Measurements from ENCODE around the gene USP15.

USP15 gene

GRCh38 chr12:62297321-62297720, 37.1 kb downstream of the USP15 start:
- Histone ChIP-seq H3K36me3 (peaks cover 0 to 22% (median 16%) of the 10 kb centered on the region in 3 donors), H3K4me1 (peaks cover 0 to 28% (median 6%) of the 10 kb centered on the region in 4 donors), H3K4me3 (no peak overlapping the region), H3K27me3 (no peaks in the 10 kb centered on the region), H3K27ac (no peak overlapping the region), H3K9me3 (no peaks in the 10 kb centered on the region)
- TF ChIP-seq, protein P1, sequence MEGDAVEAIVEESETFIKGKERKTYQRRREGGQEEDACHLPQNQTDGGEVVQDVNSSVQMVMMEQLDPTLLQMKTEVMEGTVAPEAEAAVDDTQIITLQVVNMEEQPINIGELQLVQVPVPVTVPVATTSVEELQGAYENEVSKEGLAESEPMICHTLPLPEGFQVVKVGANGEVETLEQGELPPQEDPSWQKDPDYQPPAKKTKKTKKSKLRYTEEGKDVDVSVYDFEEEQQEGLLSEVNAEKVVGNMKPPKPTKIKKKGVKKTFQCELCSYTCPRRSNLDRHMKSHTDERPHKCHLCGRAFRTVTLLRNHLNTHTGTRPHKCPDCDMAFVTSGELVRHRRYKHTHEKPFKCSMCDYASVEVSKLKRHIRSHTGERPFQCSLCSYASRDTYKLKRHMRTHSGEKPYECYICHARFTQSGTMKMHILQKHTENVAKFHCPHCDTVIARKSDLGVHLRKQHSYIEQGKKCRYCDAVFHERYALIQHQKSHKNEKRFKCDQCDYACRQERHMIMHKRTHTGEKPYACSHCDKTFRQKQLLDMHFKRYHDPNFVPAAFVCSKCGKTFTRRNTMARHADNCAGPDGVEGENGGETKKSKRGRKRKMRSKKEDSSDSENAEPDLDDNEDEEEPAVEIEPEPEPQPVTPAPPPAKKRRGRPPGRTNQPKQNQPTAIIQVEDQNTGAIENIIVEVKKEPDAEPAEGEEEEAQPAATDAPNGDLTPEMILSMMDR (IDR thresholded peaks at IDR 0.05): no peak
- DNase-seq: no peak
- intact Hi-C loops (cut with DNase I; ENCODE audit: low total_unique reads): no loop called here

DNA sequence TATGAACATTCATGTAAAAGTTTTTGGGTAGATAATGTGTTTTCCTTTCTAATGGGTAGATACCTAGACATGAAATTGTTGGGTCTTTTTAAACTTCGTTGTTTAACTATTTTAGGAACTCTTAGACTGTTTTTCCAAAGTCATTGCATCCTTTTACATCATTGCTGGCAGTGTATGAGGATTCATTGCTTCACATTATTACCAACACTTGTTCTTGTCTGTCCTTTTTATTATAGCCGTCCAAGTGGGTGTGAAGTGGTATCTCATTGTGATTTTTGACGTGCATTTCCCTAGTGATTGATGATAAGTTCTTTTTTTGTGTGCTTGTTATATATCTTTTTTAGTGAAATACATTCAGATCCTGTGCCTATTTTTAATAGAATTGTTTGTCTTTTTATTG, 39.4 kb downstream of the USP15 start:
- DNase-seq: no peak
- Histone ChIP-seq H3K27me3 (no peaks in the 10 kb centered on the region), H3K27ac (no peak overlapping the region), H3K9me3 (no peaks in the 10 kb centered on the region), H3K36me3 (peaks cover 13 to 37% (median 34%) of the 10 kb centered on the region in 3 donors), H3K4me1 (peaks cover 0 to 13% (median 2%) of the 10 kb centered on the region in 4 donors), H3K4me3 (no peak overlapping the region)
- TF ChIP-seq, protein P1 (IDR thresholded peaks at IDR 0.05): no peak
- intact Hi-C loops (cut with DNase I; ENCODE audit: low total_unique reads): no loop called here

DNA sequence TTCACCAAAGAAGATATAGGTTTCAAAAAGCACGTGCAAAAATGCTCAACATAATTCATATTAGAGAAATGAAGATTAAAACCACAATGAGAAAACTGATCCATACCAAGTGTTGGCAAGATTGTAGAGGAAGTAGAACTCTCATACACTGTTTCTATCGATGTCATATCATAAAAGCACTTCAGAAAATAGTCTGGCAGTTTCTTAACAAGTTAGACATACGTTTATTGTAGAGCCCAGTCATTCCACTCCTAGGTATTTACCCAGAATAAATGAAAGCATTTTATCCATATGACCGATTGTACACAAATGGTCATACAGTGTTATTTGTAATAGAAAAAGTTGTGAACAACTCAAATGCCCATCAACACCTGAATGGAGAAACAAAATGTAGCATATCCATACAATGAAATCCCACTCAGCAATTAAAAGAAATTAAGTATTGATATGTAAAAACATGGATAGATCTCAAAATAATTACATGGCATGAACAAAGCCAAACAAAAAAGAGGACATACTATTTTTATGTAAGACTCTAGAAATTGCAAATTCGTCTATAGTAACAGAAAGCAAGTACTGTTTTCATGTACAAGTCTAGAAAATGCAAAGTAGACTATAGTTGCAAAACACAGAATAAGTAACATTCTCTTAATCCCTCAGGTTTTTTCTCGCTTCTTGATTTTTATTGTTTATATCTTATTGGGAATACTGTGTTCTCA, 41.0 kb downstream of the USP15 start:
- intact Hi-C loops (cut with DNase I; ENCODE audit: low total_unique reads): no loop called here
- no peak overlapping the region for H3K27ac ChIP-seq

GRCh38 chr12:62301799-62302133, 41.6 kb downstream of the USP15 start:
- Histone ChIP-seq H3K4me1 (peaks cover 0 to 13% (median 2%) of the 10 kb centered on the region in 4 donors), H3K36me3 (peaks cover 28 to 43% (median 37%) of the 10 kb centered on the region in 3 donors), H3K27ac (no peak overlapping the region), H3K9me3 (no peaks in the 10 kb centered on the region), H3K27me3 (no peaks in the 10 kb centered on the region), H3K4me3 (no peak overlapping the region)
- no peak for DNase-seq
- intact Hi-C loops (cut with DNase I; ENCODE audit: low total_unique reads): no loop called here
- TF ChIP-seq, protein P1 (IDR thresholded peaks at IDR 0.05): no peak

More for the DNA sequence above, 41.0 kb downstream of the USP15 start:
- Histone ChIP-seq H3K36me3 (peaks cover 27 to 39% (median 37%) of the 10 kb centered on the region in 3 donors), H3K9me3 (no peaks in the 10 kb centered on the region), H3K27me3 (no peaks in the 10 kb centered on the region), H3K4me3 (no peak overlapping the region), H3K4me1 (peaks cover 0 to 13% (median 2%) of the 10 kb centered on the region in 4 donors)
- TF ChIP-seq, protein P1 (IDR thresholded peaks at IDR 0.05): no peak
- no peak for DNase-seq

GRCh38 chr12:62304560-62304959, 44.4 kb downstream of the USP15 start:
- Histone ChIP-seq H3K9me3 (no peaks in the 10 kb centered on the region), H3K27me3 (no peaks in the 10 kb centered on the region), H3K27ac (no peak overlapping the region), H3K36me3 (peaks cover 28 to 51% (median 36%) of the 10 kb centered on the region in 3 donors), H3K4me1 (peaks cover 0 to 11% (median 2%) of the 10 kb centered on the region in 4 donors), H3K4me3 (no peak overlapping the region)
- TF ChIP-seq, protein P1 (IDR thresholded peaks at IDR 0.05): no peak
- no peak for DNase-seq
- intact Hi-C loops (cut with DNase I; ENCODE audit: low total_unique reads): no loop called here
